Measurements from ENCODE around the gene CNTNAP2. TPM values are rescaled to one million over a fixed set of nuclear protein-coding genes. Genes with fewer than 3 reads are reported as not detected.

CNTNAP2 gene
- total and polyA plus RNA-seq, 2 of the 8 experiments (the other 6 are each of a cell fraction or from before 2014, with no cell fraction given) = 27.9 to 71.0 TPM

- TF ChIP-seq RBBP5 (IDR thresholded peaks at IDR 0.05; ENCODE audit: borderline replicate concordance, low read depth, low read length) = no peak
These were observed 1455.0 kb downstream of the CNTNAP2 start (continued) for GRCh38 chr7:147571436-147572185.
